Measurements from ENCODE around the gene SNX2.

Gene SNX2

GRCh38 chr5:122775550-122776542 lies 966 bp downstream of the SNX2 start:
- Histone ChIP-seq H3K9ac (ENCODE audit: low read length) (peak overlapping the region; percentile 97), H3K4me3 (ENCODE audit: low read length) (peak overlapping the region; percentile 99), H3K36me3 (ENCODE audit: control insufficient read depth, insufficient read depth, low read length) (no peaks in the 10 kb centered on the region), H3K27me3 (ENCODE audit: control insufficient read depth, insufficient read depth, low read length) (no peaks in the 10 kb centered on the region), H3K4me1 (ENCODE audit: control insufficient read depth, insufficient read depth, low read length) (peaks cover 7% of the 10 kb centered on the region), H3K27ac (ENCODE audit: low read depth, low read length) (peak overlapping the region; percentile 92)

GRCh38 chr5:122778157-122778556 lies 3.3 kb downstream of the SNX2 start:
- Histone ChIP-seq H3K9ac (ENCODE audit: low read length) (no peak overlapping the region), H3K4me3 (ENCODE audit: low read length) (no peak overlapping the region), H3K36me3 (ENCODE audit: control insufficient read depth, insufficient read depth, low read length) (no peaks in the 10 kb centered on the region), H3K27ac (ENCODE audit: low read depth, low read length) (no peak overlapping the region), H3K4me1 (ENCODE audit: control insufficient read depth, insufficient read depth, low read length) (peaks cover 7% of the 10 kb centered on the region), H3K27me3 (ENCODE audit: control insufficient read depth, insufficient read depth, low read length) (no peaks in the 10 kb centered on the region)

DNA sequence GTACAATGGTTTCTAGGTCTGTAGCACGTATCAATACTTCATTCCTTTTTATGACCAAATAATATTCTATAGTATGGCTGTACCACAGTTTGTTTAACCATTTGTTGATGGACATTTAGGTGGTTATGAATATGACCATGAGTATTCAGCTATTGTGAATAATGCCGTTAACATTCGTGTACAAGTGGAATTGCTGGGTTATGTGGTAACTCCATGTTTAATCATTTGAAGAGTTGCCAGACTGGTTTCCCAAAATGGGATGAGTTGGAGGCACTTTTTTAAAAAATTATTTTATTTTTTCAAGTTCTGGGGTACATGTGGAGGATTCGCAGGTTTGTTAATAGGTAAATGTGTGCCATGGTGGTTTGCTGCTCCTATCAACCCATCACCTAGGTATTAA lies 4.6 kb downstream of the SNX2 start:
- Histone ChIP-seq H3K27ac (ENCODE audit: low read depth, low read length) (no peak overlapping the region), H3K4me1 (ENCODE audit: control insufficient read depth, insufficient read depth, low read length) (peaks cover 7% of the 10 kb centered on the region), H3K9ac (ENCODE audit: low read length) (no peak overlapping the region), H3K4me3 (ENCODE audit: low read length) (no peak overlapping the region), H3K27me3 (ENCODE audit: control insufficient read depth, insufficient read depth, low read length) (no peaks in the 10 kb centered on the region), H3K36me3 (ENCODE audit: control insufficient read depth, insufficient read depth, low read length) (no peaks in the 10 kb centered on the region)

- peaks cover 7% of the 10 kb centered on the region for H3K4me1 ChIP-seq (ENCODE audit: control insufficient read depth, insufficient read depth, low read length)
- no peaks in the 10 kb centered on the region for H3K27me3 ChIP-seq (ENCODE audit: control insufficient read depth, insufficient read depth, low read length)
- H3K36me3 ChIP-seq (ENCODE audit: control insufficient read depth, insufficient read depth, low read length), result no peaks in the 10 kb centered on the region
- H3K4me3 ChIP-seq (ENCODE audit: low read length), result no peak overlapping the region
- H3K9ac ChIP-seq (ENCODE audit: low read length), result no peak overlapping the region
- H3K27ac ChIP-seq (ENCODE audit: low read depth, low read length), result no peak overlapping the region
These were observed 5.4 kb downstream of the SNX2 start for GRCh38 chr5:122780296-122780695.

DNA sequence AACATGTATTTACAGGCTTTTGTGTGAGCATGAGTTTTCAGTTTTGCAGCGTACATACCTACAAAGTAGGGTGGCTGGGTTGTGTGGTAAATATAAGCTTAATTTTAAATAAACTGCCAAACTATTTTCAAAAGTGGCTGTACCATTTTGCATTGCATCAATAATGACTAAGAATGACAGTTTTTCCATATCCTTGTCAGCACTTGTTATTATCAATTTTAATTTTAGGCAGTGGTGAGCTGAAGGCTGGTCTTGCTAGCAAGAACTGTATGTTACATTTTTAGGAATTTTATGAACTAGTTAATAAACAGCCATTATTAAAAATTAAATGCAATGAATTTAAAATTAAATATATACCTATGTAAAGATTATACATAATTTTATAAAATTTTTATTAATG lies 6.6 kb downstream of the SNX2 start:
- Histone ChIP-seq H3K27me3 (ENCODE audit: control insufficient read depth, insufficient read depth, low read length) (no peaks in the 10 kb centered on the region), H3K4me3 (ENCODE audit: low read length) (no peak overlapping the region), H3K27ac (ENCODE audit: low read depth, low read length) (no peak overlapping the region), H3K36me3 (ENCODE audit: control insufficient read depth, insufficient read depth, low read length) (no peaks in the 10 kb centered on the region), H3K4me1 (ENCODE audit: control insufficient read depth, insufficient read depth, low read length) (peaks cover 2% of the 10 kb centered on the region), H3K9ac (ENCODE audit: low read length) (no peak overlapping the region)

- Histone ChIP-seq H3K27ac (ENCODE audit: low read depth, low read length) (no peak overlapping the region), H3K36me3 (ENCODE audit: control insufficient read depth, insufficient read depth, low read length) (no peaks in the 10 kb centered on the region), H3K4me3 (ENCODE audit: low read length) (no peak overlapping the region), H3K4me1 (ENCODE audit: control insufficient read depth, insufficient read depth, low read length) (no peaks in the 10 kb centered on the region), H3K9ac (ENCODE audit: low read length) (no peak overlapping the region), H3K27me3 (ENCODE audit: control insufficient read depth, insufficient read depth, low read length) (no peaks in the 10 kb centered on the region)
These were observed 10.4 kb downstream of the SNX2 start for GRCh38 chr5:122785294-122785693.

- Histone ChIP-seq H3K27ac (ENCODE audit: low read depth, low read length) (no peak overlapping the region), H3K4me3 (ENCODE audit: low read length) (no peak overlapping the region), H3K4me1 (ENCODE audit: control insufficient read depth, insufficient read depth, low read length) (no peaks in the 10 kb centered on the region), H3K36me3 (ENCODE audit: control insufficient read depth, insufficient read depth, low read length) (no peaks in the 10 kb centered on the region), H3K9ac (ENCODE audit: low read length) (no peak overlapping the region), H3K27me3 (ENCODE audit: control insufficient read depth, insufficient read depth, low read length) (no peaks in the 10 kb centered on the region)
These were observed 13.5 kb downstream of the SNX2 start for GRCh38 chr5:122788371-122788770.

DNA sequence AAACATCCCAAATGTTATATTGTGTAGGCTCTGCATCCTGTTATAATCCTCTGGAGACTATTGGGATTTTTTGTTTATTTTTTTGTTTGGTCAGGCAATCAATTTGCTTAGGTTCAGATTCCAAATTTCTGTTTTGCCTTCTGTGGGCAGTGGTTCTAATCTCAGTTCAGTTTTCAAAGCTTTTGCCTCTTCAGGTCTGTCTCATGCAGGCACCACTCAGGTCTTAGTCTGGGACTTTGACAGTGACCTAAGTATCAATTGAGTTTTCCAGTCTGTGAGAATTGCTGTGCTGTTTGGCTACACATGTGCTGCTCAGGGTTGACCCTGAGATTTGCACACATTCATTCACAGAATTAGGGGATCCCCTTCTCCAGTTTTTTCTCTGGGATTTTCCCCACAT lies 14.1 kb downstream of the SNX2 start:
- Histone ChIP-seq H3K4me3 (ENCODE audit: low read length) (no peak overlapping the region), H3K27me3 (ENCODE audit: control insufficient read depth, insufficient read depth, low read length) (no peaks in the 10 kb centered on the region), H3K4me1 (ENCODE audit: control insufficient read depth, insufficient read depth, low read length) (no peaks in the 10 kb centered on the region), H3K27ac (ENCODE audit: low read depth, low read length) (no peak overlapping the region), H3K9ac (ENCODE audit: low read length) (no peak overlapping the region), H3K36me3 (ENCODE audit: control insufficient read depth, insufficient read depth, low read length) (no peaks in the 10 kb centered on the region)

GRCh38 chr5:122789461-122790171 lies 14.7 kb downstream of the SNX2 start:
- Histone ChIP-seq H3K36me3 (ENCODE audit: control insufficient read depth, insufficient read depth, low read length) (no peaks in the 10 kb centered on the region), H3K9ac (ENCODE audit: low read length) (no peak overlapping the region), H3K27me3 (ENCODE audit: control insufficient read depth, insufficient read depth, low read length) (no peaks in the 10 kb centered on the region), H3K4me3 (ENCODE audit: low read length) (no peak overlapping the region), H3K4me1 (ENCODE audit: control insufficient read depth, insufficient read depth, low read length) (no peaks in the 10 kb centered on the region), H3K27ac (ENCODE audit: low read depth, low read length) (no peak overlapping the region)

GRCh38 chr5:122790354-122791103 lies 15.6 kb downstream of the SNX2 start:
- no peak overlapping the region for H3K27ac ChIP-seq (ENCODE audit: low read depth, low read length)
- H3K9ac ChIP-seq (ENCODE audit: low read length), result no peak overlapping the region
- no peaks in the 10 kb centered on the region for H3K4me1 ChIP-seq (ENCODE audit: control insufficient read depth, insufficient read depth, low read length)
- no peak overlapping the region for H3K4me3 ChIP-seq (ENCODE audit: low read length)
- H3K36me3 ChIP-seq (ENCODE audit: control insufficient read depth, insufficient read depth, low read length), result no peaks in the 10 kb centered on the region
- H3K27me3 ChIP-seq (ENCODE audit: control insufficient read depth, insufficient read depth, low read length), result no peaks in the 10 kb centered on the region

DNA sequence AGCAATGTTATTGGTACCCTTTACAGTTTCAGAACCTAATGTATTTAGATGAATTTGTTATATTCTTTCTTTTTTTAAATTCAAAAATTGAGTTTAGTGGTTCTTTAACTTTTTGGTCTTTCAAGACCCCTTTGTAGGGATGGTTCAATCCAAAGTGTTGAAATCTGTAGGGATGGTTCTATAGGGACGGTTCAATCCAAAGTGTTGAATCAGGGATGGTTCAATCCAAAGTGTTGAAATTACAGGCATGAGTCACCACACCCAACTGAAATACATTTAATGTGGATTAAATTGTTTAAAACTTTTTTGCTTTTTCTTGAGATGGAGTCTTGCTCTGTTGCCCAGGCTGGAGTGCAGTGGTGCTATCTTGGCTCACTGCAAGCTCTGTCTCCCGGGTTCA lies 30.6 kb downstream of the SNX2 start:
- H3K27me3 ChIP-seq (ENCODE audit: control insufficient read depth, insufficient read depth, low read length), result no peaks in the 10 kb centered on the region
- no peaks in the 10 kb centered on the region for H3K4me1 ChIP-seq (ENCODE audit: control insufficient read depth, insufficient read depth, low read length)
- no peak overlapping the region for H3K4me3 ChIP-seq (ENCODE audit: low read length)
- H3K9ac ChIP-seq (ENCODE audit: low read length), result no peak overlapping the region
- H3K36me3 ChIP-seq (ENCODE audit: control insufficient read depth, insufficient read depth, low read length), result peaks cover 11% of the 10 kb centered on the region
- H3K27ac ChIP-seq (ENCODE audit: low read depth, low read length), result no peak overlapping the region

DNA sequence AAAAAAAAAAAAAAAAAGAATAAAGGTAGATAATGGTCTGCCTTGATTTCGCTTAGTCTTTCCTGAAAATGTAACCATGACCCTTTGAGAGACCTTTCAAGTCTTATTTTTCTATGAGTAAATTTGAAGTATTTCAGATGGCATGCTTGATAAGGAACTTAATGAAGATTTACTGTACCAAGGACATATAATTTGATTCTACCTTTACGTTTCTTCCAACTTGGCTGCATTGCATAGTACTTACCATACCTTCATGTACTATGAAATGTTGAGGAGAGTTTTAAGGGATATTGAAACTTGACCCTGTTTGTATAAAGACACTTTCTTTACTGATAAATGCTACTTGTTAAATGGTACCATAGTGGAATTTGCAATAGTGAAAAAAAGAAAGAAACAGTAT lies 35.5 kb downstream of the SNX2 start:
- no peak overlapping the region for H3K9ac ChIP-seq (ENCODE audit: low read length)

More for the DNA sequence above, 35.5 kb downstream of the SNX2 start:
- Histone ChIP-seq H3K27ac (ENCODE audit: low read depth, low read length) (no peak overlapping the region), H3K36me3 (ENCODE audit: control insufficient read depth, insufficient read depth, low read length) (peaks cover 4% of the 10 kb centered on the region), H3K4me1 (ENCODE audit: control insufficient read depth, insufficient read depth, low read length) (no peaks in the 10 kb centered on the region), H3K4me3 (ENCODE audit: low read length) (no peak overlapping the region), H3K27me3 (ENCODE audit: control insufficient read depth, insufficient read depth, low read length) (no peaks in the 10 kb centered on the region)
